Measurements from ENCODE around the gene CCL19.

DNA sequence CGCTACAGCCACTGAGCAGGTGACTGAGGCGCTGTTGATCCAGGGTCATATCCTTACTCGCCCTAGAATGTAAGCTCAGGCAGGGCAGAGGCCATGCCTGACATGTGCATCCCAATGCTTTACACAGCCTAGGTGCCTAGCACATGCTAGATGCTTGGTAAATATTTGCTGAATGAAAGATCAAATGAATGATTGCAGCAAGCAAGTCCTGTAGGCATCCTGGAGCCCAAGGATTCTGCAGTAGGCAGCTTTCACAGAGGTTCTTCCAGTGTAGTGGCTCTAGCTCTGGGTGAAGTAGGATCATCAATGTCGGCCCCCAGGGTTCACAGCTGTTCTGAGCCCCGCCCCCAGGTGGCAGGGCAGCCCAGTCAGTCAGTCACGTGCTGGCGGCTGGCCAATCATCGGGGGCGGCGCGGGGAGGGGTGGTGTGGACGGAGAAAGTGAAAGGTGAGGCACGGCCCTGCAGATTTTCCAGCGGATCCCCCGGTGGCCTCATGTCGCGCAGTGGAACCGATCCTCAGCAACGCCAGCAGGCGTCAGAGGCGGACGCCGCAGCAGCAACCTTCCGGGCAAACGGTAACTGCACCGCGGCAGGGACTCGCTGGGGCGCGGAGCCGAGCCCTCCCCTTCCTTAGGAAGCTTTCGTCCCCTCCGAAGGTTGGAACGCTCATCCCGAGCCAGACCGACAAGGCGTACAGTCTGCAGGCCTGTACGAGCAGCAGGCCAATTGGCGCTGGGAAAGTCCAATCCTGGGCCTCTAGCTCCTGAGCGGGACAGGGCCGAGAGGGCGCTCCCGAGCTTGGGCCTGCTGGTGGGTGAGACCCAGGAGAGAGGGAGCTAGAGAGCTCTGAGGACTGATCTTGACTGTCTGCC, 44.6 kb downstream of the CCL19 start, which contains the start of gene GALT:
- no peak for TF ChIP-seq EZH2 (IDR thresholded peaks at IDR 0.05)
- TF ChIP-seq POLR2AphosphoS5 (IDR thresholded peaks at IDR 0.05; ENCODE audit: borderline replicate concordance, low read depth, low read length) = peak; percentile 86; the same call in 1 of the 2 replicates
